GM19239 (cell line): Measurements from ENCODE around the gene LIAS.

ENCODE experiments used
- DNase-seq: peaks from one replicate; pipeline ENCODE4 v3.0.0; 2011; ENCODE audit warnings: low spot score; ENCODE audit not compliant: insufficient read length
- FAIRE-seq: peaks from 2 replicates; lab custom pipeline; 2011; peaks lifted over from hg19 to GRCh38; lab: Jason Lieb, UNC

The LIAS gene

GRCh38 chr4:39525822-39526690 lies 67.2 kb downstream of the LIAS start:
- peak; percentile 48 for FAIRE-seq
- peak; percentile 13 for DNase-seq

DNA sequence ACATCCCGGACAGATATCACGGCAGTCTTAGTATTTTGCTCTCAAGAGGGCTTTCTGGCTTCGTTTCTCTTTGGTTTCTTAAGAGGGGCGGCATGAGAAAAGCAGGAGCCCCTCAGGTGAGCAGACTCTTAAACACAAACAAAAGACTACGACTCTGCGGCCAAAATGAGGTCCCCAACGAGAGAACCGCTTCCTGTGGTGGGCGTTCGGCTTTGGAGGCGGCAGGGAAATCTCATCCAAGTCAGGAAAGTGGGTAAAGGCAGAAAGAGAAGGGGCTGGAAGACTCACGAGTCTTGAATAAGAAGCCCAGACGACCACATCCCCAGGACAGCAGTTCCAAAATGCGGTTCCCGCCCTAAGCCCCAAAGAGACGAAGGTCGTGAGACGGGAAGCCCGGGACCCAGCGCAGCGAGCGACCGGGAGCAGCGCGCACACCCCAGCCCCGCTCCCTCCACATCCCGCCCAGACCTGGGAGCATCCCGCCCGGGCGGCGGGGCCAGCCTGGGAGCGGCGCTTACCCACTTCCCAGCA lies 68.0 kb downstream of the LIAS start:
- FAIRE-seq (peak; percentile 62), DNase-seq (peak; percentile 15)

GRCh38 chr4:39527296-39528060 lies 68.6 kb downstream of the LIAS start, which contains the start of gene UGDH:
Gene UGDH, minus strand, starts transcription at chr4:39527439. Its CDS starts 5,927 bp downstream, at chr4:39521512.
- FAIRE-seq (peak; percentile 94), DNase-seq (peak; percentile 92)

- FAIRE-seq (no peak), DNase-seq (no peak)
Measured at GRCh38 chr4:39528061-39528465, 69.2 kb downstream of the LIAS start.
